GM21528 (cell line): ENCODE results near the gene AGBL1.
"Not testable (repeated sequence)": the region's sequence is repeated elsewhere in the genome, so short reads cannot be mapped to it uniquely, and the experiment has no call there.

Experiments
- ATAC-seq: cut with Tn5 transposase; IDR thresholded peaks from one replicate; pipeline ENCODE4 v1.9.1; 2021; ENCODE audit warnings: mild to moderate bottlenecking, moderate library complexity; ENCODE audit not compliant: unreplicated experiment, low FRiP score

Gene AGBL1

GRCh38 chr15:86488046-86488445 is 408.4 kb downstream of the AGBL1 start:
- ATAC-seq = no peak

- no peak for ATAC-seq
These were observed 410.3 kb downstream of the AGBL1 start for GRCh38 chr15:86489981-86490380.

GRCh38 chr15:86491118-86491517 is 411.4 kb downstream of the AGBL1 start:
- no peak for ATAC-seq

- ATAC-seq = no peak
These were observed 414.2 kb downstream of the AGBL1 start for GRCh38 chr15:86493884-86494283.

- no peak for ATAC-seq
These were observed 414.8 kb downstream of the AGBL1 start for GRCh38 chr15:86494475-86494874.

- ATAC-seq = no peak
These were observed 422.6 kb downstream of the AGBL1 start for GRCh38 chr15:86502301-86502700.

- ATAC-seq = no peak
These were observed 426.3 kb downstream of the AGBL1 start for GRCh38 chr15:86505951-86506350.

GRCh38 chr15:86506401-86506800 is 426.7 kb downstream of the AGBL1 start:
- ATAC-seq = no peak

- no peak for ATAC-seq
These were observed 436.0 kb downstream of the AGBL1 start for GRCh38 chr15:86515625-86516024.

- ATAC-seq = no peak
These were observed 443.1 kb downstream of the AGBL1 start for GRCh38 chr15:86522721-86523120.

- ATAC-seq = no peak
These were observed 447.4 kb downstream of the AGBL1 start for GRCh38 chr15:86526938-86527690.

GRCh38 chr15:86528094-86528493 is 448.4 kb downstream of the AGBL1 start:
- not testable (repeated sequence) for ATAC-seq

- ATAC-seq = no peak
These were observed 458.5 kb downstream of the AGBL1 start for GRCh38 chr15:86538141-86538540.

- no peak for ATAC-seq
These were observed 461.3 kb downstream of the AGBL1 start for GRCh38 chr15:86540840-86541467.

GRCh38 chr15:86541540-86541939 is 461.9 kb downstream of the AGBL1 start:
- ATAC-seq = no peak

- ATAC-seq = no peak
These were observed 470.4 kb downstream of the AGBL1 start for GRCh38 chr15:86550075-86550474.

- no peak for ATAC-seq
These were observed 473.4 kb downstream of the AGBL1 start for GRCh38 chr15:86553108-86553507.

- ATAC-seq = no peak
These were observed 475.4 kb downstream of the AGBL1 start for GRCh38 chr15:86555098-86555497.

GRCh38 chr15:86555939-86556338 is 476.3 kb downstream of the AGBL1 start:
- ATAC-seq = no peak

GRCh38 chr15:86556396-86557017 is 476.8 kb downstream of the AGBL1 start:
- no peak for ATAC-seq

- no peak for ATAC-seq
These were observed 477.4 kb downstream of the AGBL1 start for GRCh38 chr15:86557018-86557550.
